ENCODE measurements around the gene LYPD1.

DNA sequence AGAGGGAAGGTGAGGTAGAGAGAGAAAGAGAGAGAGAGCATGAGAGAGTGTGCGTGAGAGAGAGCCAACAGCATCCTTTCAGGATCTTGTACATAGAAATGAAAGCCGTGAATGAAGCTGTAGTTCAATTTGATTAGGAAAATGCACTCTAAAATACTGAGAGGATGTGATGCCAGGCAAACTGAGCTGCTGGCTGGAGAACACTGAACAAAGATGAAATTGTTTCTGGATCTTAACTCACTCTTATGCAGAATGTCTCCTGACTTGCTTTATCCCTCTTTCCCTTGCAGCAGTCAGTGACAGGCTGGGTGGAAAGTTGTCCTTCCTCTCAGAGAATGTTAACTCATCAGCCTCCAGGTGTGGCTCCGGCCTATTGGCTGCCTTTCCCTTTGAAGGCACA lies 10.7 kb downstream of the LYPD1 start:
- TF ChIP-seq POLR2A (IDR thresholded peaks at IDR 0.05; ENCODE audit: low read length) = no peak
- TF ChIP-seq GATA1 (IDR thresholded peaks at IDR 0.05; ENCODE audit: low read depth, low read length) = no peak

Measured in erythroblast (primary cell).